C4-2B (cell line): ENCODE results near the gene SPAG8.

ENCODE experiments used
- H3K27ac ChIP-seq: fragments of 450-650 bp; 2 replicates; pipeline ENCODE4 v1.5.1; 2017
- ZFX ChIP-seq: fragments of 450-650 bp; IDR thresholded peaks from 2 replicates; pipeline ENCODE4 v1.6.1; 2017
- TF ChIP-seq, protein P1 (sequence below): fragments of 450-650 bp; conservative IDR thresholded peaks from 2 replicates; pipeline ENCODE4 v1.5.1; 2017; ENCODE audit warnings: mild to moderate bottlenecking

SPAG8 gene

DNA sequence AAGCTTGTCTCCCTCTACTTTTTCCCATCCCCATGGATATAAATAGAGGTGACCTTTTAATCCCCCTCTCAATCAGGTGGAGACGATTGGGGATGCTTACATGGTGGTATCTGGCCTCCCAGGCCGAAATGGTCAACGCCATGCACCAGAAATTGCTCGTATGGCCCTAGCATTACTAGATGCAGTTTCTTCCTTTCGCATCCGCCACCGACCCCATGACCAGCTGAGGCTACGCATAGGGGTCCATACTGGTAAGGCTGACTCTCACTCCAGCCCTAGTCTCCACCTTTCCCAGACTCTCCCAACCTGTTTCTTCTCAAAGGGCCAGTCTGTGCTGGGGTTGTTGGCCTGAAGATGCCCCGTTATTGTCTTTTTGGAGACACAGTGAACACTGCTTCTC lies 3.6 kb downstream of the SPAG8 start:
- no peak overlapping the region for H3K27ac ChIP-seq
- TF ChIP-seq, protein P1, sequence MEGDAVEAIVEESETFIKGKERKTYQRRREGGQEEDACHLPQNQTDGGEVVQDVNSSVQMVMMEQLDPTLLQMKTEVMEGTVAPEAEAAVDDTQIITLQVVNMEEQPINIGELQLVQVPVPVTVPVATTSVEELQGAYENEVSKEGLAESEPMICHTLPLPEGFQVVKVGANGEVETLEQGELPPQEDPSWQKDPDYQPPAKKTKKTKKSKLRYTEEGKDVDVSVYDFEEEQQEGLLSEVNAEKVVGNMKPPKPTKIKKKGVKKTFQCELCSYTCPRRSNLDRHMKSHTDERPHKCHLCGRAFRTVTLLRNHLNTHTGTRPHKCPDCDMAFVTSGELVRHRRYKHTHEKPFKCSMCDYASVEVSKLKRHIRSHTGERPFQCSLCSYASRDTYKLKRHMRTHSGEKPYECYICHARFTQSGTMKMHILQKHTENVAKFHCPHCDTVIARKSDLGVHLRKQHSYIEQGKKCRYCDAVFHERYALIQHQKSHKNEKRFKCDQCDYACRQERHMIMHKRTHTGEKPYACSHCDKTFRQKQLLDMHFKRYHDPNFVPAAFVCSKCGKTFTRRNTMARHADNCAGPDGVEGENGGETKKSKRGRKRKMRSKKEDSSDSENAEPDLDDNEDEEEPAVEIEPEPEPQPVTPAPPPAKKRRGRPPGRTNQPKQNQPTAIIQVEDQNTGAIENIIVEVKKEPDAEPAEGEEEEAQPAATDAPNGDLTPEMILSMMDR = no peak
- no peak for TF ChIP-seq ZFX

DNA sequence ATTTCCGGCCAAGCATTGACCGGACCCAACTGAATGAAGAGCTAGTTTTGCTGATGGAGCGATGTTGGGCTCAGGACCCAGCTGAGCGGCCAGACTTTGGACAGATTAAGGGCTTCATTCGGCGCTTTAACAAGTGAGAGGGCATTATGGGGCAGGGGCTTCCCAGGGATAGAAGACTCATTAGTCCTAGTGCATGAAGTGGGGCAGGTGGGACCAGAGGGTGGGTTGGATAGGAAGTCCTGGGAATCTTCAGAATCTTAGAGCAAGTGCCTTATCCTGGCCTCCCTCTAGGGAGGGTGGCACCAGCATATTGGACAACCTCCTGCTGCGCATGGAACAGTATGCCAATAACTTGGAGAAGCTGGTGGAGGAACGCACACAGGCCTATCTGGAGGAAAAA lies 6.0 kb downstream of the SPAG8 start:
- no peak overlapping the region for H3K27ac ChIP-seq

DNA sequence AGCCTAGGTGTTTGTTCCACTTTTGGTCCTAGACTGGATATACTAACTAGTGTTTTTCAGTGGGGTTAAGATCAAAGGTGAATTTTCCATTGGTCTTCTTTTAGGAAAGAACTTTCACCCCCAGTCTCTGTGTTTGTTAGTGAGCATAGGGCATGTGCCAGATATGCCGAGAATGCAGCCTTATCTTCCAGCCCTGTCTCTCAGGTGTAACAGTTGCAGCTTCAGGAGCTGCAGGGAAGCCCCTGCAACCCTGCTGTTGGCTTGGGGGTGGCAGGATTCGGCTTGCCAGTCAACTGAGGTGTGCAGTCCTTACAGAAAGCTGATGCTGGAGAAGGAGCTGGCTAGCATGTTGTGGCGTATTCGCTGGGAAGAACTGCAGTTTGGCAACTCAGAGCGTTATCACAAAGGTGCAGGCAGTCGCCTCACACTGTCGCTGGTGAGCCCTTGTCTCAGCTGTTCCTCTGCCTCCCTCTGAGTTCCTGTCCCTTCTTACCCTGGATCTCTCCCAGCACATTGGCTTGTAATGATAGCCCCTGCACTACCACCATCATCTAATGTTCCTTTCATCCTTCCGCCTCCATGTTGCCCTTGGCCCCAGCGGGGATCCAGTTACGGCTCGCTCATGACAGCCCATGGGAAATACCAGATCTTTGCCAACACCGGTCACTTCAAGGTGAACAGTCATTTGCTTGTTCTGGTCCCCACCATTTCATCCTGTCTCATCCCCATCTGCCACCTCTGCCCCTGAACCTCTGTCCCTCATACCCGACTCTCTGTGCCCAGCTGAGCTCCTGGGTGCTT lies 10.5 kb downstream of the SPAG8 start:
- H3K27ac ChIP-seq = no peak overlapping the region
- TF ChIP-seq, protein P1 = no peak
- no peak for TF ChIP-seq ZFX

More for the DNA sequence above, 6.0 kb downstream of the SPAG8 start:
- TF ChIP-seq, protein P1 = no peak
- TF ChIP-seq ZFX = no peak

DNA sequence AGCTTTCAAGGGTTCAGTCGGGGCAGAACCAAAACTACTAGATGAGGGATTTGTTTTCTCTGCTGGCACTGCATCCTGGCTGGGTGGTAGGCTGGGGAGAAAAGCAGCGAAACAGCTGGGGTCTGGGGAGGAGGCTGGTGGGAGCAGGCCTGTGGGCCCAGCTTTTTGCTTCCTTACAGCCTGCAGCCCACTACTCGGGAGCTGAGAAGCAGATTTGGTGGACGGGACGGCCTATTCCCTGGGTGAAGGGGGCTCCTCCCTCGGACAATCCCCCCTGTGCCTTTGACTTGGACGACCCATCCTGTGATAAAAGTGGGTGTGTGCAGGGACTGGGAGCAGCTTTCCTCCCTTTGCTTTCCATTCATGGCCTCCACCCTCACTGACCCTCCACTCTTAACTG lies 11.5 kb downstream of the SPAG8 start:
- no peak overlapping the region for H3K27ac ChIP-seq
- no peak for TF ChIP-seq ZFX
- TF ChIP-seq, protein P1 = no peak

DNA sequence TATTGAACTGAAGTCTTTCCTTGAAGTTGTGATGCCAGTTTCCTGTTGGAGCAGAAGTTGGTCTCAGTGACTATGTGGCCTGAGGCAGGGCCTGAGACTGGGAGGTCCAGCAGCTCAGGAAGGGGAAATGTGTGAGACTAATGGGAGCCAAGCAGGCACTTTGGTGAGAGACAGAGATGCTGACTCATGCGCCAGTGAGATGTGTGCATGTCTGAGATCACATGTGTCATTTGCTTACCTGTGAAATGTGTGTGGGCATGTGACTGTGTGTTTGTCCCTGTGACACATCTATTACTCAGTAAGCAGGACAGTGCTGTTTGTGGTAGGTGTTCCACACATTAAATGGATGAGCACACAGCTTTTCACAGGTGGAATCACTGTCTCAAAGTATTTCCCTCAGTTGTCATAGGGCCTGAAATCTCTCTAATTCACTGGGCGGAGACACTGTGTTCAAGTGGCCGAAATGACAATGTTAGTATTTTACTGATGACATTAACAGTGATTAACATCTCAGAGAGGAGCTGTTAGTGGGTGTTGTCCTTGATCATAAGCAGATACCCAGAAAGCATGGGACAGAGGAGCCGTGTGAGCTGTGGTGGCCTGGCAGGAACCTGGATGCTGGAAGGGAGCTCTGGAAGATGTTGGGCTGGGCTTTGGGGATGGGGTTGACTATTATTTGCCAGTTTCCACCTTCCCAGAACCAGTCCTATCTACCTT lies 13.2 kb downstream of the SPAG8 start:
- TF ChIP-seq ZFX = no peak
- TF ChIP-seq, protein P1 = no peak
- no peak overlapping the region for H3K27ac ChIP-seq

DNA sequence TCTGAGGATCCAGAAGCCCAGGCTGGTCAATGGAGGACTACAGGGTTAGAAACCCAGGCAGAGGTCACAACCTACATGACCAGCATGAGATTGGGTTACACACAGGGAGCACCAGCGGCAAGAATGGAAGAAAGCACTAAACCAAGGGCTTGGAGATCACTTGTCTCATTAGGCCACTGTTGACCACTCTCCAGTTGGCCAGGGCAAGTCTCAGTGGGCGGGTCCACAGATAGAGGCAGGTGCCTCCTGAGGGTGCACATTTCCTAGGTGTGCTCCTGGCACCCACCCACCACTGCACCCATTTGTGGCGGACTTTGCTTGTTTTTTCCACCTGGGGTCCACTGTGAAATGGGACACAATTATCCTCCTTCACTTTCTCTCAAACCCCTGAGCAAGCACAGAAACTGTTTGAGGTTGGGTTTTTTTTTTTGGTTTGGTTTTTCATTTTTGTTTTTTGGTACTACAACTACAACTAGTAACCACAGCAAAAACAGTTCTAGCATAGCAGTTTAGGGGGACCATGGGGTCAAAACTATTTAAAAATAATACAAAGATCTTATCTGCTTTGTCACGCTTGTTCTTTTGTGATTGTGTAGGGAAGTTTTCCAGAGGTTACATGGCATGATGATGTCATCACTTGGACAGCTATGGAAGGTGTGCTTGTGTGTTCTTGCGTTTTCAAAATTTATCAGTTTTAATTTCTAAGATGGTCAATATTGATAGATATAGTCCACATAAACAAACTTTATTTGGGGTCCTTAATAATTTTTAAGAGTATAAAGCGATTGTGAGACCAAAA lies 14.6 kb downstream of the SPAG8 start:
- H3K27ac ChIP-seq = no peak overlapping the region
- TF ChIP-seq, protein P1 = no peak
- TF ChIP-seq ZFX = no peak
